ENCODE measurements around the gene CMTM5. TPM values are rescaled to one million over a fixed set of nuclear protein-coding genes. Genes with fewer than 3 reads are reported as not detected.

The CMTM5 gene
- total RNA-seq, 1 experiment from 2014 or later = not detected

DNA sequence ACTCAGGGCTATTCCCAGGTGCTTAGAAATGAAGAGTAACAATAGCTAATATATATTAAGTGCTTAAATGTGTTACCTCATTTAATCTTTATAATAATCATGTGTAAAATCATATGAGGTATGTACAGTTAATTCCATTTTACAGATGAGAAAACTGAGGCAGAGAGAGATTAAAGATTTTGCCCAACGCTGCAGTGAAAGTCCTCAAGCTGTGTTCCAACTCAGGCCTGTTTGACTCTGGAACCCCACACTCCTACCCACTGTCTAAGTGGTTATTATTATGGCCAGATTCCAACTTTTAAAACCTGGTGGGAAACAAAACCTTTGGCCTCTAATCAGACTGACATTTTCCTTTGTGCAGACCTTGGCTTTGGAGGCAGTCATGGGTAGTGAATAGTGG lies 10.2 kb downstream of the CMTM5 start:
- no peaks in the 10 kb centered on the region for H3K4me1 ChIP-seq (ENCODE audit: control insufficient read depth, insufficient read depth, low read length)
- ChIA-PET POLR2A (no interaction called here), CTCF (no interaction called here)
- ATAC-seq (no peak), DNase-seq (ENCODE audit: low read depth, low spot score) (no peak)
- no TSS peak for BruUV-seq (replicated peaks)
- H3K4me3 ChIP-seq (ENCODE audit: low read depth in 2 of 2, low read length in 2 of 2) = no peak overlapping the region
- H3K36me3 ChIP-seq (ENCODE audit: control insufficient read depth, insufficient read depth, low read length) = no peaks in the 10 kb centered on the region
- TF ChIP-seq TCF7L2 (IDR thresholded peaks at IDR 0.05; ENCODE audit: low read depth, low read length) (no peak), POLR2AphosphoS5 (IDR thresholded peaks at IDR 0.05; ENCODE audit: low read depth, low read length) (no peak), SIN3A (IDR thresholded peaks at IDR 0.05; ENCODE audit: borderline replicate concordance, insufficient read depth, low read depth, low read length) (no peak)
- TF ChIP-seq, protein P1, sequence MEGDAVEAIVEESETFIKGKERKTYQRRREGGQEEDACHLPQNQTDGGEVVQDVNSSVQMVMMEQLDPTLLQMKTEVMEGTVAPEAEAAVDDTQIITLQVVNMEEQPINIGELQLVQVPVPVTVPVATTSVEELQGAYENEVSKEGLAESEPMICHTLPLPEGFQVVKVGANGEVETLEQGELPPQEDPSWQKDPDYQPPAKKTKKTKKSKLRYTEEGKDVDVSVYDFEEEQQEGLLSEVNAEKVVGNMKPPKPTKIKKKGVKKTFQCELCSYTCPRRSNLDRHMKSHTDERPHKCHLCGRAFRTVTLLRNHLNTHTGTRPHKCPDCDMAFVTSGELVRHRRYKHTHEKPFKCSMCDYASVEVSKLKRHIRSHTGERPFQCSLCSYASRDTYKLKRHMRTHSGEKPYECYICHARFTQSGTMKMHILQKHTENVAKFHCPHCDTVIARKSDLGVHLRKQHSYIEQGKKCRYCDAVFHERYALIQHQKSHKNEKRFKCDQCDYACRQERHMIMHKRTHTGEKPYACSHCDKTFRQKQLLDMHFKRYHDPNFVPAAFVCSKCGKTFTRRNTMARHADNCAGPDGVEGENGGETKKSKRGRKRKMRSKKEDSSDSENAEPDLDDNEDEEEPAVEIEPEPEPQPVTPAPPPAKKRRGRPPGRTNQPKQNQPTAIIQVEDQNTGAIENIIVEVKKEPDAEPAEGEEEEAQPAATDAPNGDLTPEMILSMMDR (IDR thresholded peaks at IDR 0.05) = no peak
- TF ChIP-seq, protein P2, sequence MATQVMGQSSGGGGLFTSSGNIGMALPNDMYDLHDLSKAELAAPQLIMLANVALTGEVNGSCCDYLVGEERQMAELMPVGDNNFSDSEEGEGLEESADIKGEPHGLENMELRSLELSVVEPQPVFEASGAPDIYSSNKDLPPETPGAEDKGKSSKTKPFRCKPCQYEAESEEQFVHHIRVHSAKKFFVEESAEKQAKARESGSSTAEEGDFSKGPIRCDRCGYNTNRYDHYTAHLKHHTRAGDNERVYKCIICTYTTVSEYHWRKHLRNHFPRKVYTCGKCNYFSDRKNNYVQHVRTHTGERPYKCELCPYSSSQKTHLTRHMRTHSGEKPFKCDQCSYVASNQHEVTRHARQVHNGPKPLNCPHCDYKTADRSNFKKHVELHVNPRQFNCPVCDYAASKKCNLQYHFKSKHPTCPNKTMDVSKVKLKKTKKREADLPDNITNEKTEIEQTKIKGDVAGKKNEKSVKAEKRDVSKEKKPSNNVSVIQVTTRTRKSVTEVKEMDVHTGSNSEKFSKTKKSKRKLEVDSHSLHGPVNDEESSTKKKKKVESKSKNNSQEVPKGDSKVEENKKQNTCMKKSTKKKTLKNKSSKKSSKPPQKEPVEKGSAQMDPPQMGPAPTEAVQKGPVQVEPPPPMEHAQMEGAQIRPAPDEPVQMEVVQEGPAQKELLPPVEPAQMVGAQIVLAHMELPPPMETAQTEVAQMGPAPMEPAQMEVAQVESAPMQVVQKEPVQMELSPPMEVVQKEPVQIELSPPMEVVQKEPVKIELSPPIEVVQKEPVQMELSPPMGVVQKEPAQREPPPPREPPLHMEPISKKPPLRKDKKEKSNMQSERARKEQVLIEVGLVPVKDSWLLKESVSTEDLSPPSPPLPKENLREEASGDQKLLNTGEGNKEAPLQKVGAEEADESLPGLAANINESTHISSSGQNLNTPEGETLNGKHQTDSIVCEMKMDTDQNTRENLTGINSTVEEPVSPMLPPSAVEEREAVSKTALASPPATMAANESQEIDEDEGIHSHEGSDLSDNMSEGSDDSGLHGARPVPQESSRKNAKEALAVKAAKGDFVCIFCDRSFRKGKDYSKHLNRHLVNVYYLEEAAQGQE (IDR thresholded peaks at IDR 0.05; ENCODE audit: insufficient read depth in 1 of 2, low read depth in 2 of 2, low read length in 1 of 2) = no peak
- no peaks in the 10 kb centered on the region for H3K9me3 ChIP-seq (ENCODE audit: control insufficient read depth, insufficient read depth, low read depth, low read length)
- H3K27me3 ChIP-seq (ENCODE audit: control insufficient read depth, insufficient read depth, low read length) = no peaks in the 10 kb centered on the region
- intact Hi-C loops (cut with micrococcal nuclease; ENCODE audit: unreplicated experiment) (no loop called here), in situ Hi-C loops (cut with HindIII; ENCODE audit: low pct_unique_long_range_greater_than_20kb, low sequenced_read_pairs) (no loop called here)
- no peak overlapping the region for H3K27ac ChIP-seq (ENCODE audit: low read length)

DNA sequence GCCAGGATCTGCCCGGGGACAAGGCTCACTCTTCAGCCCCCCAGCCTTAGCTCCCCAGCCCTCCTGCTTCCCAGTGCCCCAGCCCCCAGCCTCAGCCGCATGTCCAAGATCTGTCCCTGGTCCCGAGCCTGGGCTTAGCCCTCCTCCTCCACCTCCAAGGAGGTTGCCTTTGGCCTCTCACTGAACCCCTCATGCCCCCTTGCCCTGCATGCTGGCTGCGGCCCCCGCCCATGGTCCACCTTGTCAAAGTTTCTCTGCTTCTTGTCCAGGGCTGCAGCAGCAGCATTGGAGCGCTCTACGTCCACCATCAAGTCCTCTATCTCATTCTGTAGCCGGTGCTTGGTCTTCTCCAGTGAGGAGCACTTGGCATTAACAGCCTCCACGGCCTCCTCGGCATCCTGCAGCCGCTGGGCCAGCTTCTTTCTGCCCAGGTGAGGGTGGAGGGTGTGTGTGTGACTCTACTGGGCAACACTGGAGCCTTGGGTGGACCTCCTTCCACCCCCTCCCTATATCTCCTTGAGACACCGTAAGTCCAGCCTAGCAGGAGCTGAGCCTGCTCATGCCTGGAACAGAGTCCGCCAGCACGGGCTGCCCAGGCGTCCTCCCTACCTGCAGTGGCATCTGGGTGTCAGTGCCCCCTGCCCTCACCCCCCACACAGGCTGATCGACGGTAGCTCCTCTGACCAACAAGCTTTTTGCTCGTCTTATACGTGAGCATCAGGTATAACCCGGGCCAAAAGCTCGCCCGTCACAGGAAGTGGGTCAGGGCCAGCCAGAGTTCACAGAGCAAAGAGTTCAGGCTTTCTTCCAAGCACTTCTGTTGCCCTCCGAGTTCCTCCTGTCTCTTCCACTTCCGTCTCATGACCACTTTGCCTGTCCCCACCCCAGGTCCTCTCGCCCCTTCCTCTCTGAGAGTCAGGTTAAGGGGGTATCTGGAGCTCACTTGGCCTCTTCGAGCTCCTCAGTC lies 11.4 kb downstream of the CMTM5 start:
- Histone ChIP-seq H3K4me1 (ENCODE audit: control insufficient read depth, insufficient read depth, low read length) (no peaks in the 10 kb centered on the region), H3K27me3 (ENCODE audit: control insufficient read depth, insufficient read depth, low read length) (no peaks in the 10 kb centered on the region), H3K9me3 (ENCODE audit: control insufficient read depth, insufficient read depth, low read depth, low read length) (no peaks in the 10 kb centered on the region), H3K4me3 (ENCODE audit: low read depth in 2 of 2, low read length in 2 of 2) (no peak overlapping the region), H3K36me3 (ENCODE audit: control insufficient read depth, insufficient read depth, low read length) (no peaks in the 10 kb centered on the region), H3K27ac (ENCODE audit: low read length) (no peak overlapping the region)
- DNase-seq (ENCODE audit: low read depth, low spot score) = no peak
- CTCF ChIA-PET = interaction anchor here (0.5 kb wide), 1 partner anchor 59 kb away, joined by 8 read pairs; no protein-coding TSS in a partner anchor
- no TSS peak for BruUV-seq (replicated peaks)
- in situ Hi-C loops (cut with HindIII; ENCODE audit: low pct_unique_long_range_greater_than_20kb, low sequenced_read_pairs) = no loop called here
- POLR2A ChIA-PET = no interaction called here
- intact Hi-C loops (cut with micrococcal nuclease; ENCODE audit: unreplicated experiment) = no loop called here
- no peak for ATAC-seq
- no peak for TF ChIP-seq POLR2AphosphoS5 (IDR thresholded peaks at IDR 0.05; ENCODE audit: low read depth, low read length)
- TF ChIP-seq TCF7L2 (IDR thresholded peaks at IDR 0.05; ENCODE audit: low read depth, low read length) = no peak
- TF ChIP-seq SIN3A (IDR thresholded peaks at IDR 0.05; ENCODE audit: borderline replicate concordance, insufficient read depth, low read depth, low read length) = no peak
- TF ChIP-seq, protein P2 (IDR thresholded peaks at IDR 0.05; ENCODE audit: insufficient read depth in 1 of 2, low read depth in 2 of 2, low read length in 1 of 2) = no peak
- TF ChIP-seq, protein P1 (IDR thresholded peaks at IDR 0.05) = no peak
